Activated CD4-positive, alpha-beta T cell treated with anti-CD3 and anti-CD28 coated beads for 36 hours (primary cell): ENCODE results near the gene ZMIZ1. TPM values are rescaled to one million over a fixed set of nuclear protein-coding genes. Genes with fewer than 3 reads are reported as not detected.
A peak's percentile ranks its signal among the peaks of the same experiment; 100 is the strongest.

Source experiments
- ATAC-seq: fragments of 200-7000 bp; cut with Tn5 transposase; one replicate; pipeline ENCODE4 v1.10.0; 2021; ENCODE audit warnings: mild to moderate bottlenecking, moderate library complexity
- CTCF ChIA-PET: fragments of 350-600 bp; sonication (Branson Sonifier 250); formaldehyde crosslinking; loops from one replicate; lab custom pipeline; 2021; ENCODE audit warnings: antibody characterized with exemption; lab: Charles Lee
- POLR2A ChIA-PET: fragments of 350-600 bp; sonication (Branson Sonifier 250); formaldehyde crosslinking; loops from one replicate; lab custom pipeline; 2021; ENCODE audit warnings: antibody characterized with exemption, inconsistent platforms; lab: Charles Lee
- DNase-seq: peaks from one replicate; pipeline ENCODE4 v3.0.0-alpha.2; 2020
- H3K27ac Mint-ChIP-seq: one replicate; pipeline ENCODE4 v1.8.0; 2021; ENCODE audit warnings: mixed read lengths
- H3K27me3 Mint-ChIP-seq: one replicate; pipeline ENCODE4 v1.8.0; 2021; ENCODE audit warnings: mixed read lengths
- H3K36me3 Mint-ChIP-seq: one replicate; pipeline ENCODE4 v1.8.0; 2021; ENCODE audit warnings: low read depth, mixed read lengths
- H3K4me1 Mint-ChIP-seq: one replicate; pipeline ENCODE4 v1.8.0; 2021; ENCODE audit warnings: mixed read lengths
- H3K4me3 Mint-ChIP-seq: one replicate; pipeline ENCODE4 v1.8.0; 2021; ENCODE audit warnings: mild to moderate bottlenecking, moderate library complexity, mixed read lengths
- H3K9me3 Mint-ChIP-seq: one replicate; pipeline ENCODE4 v1.8.0; 2021; ENCODE audit warnings: low read depth, mixed read lengths
- intact Hi-C, 2 experiments: fragments of 100-400 bp; cut with DNase I in 1 of 2; cut with micrococcal nuclease in 1 of 2; formaldehyde crosslinking; loops; one replicate each; pipeline versions ENCODE4 v1.14.2 to v1.15.1; 2022 to 2024; cut with DNase I, micrococcal nuclease
- total RNA-seq, 2 experiments: library from RNA; stranded (reverse); gene quantifications; one replicate each; pipeline ENCODE4 v1.2.3, GENCODE V29; 2021

Gene ZMIZ1
- total RNA-seq, 2 experiments from 2014 or later: 33.9 to 34.3 TPM

DNA sequence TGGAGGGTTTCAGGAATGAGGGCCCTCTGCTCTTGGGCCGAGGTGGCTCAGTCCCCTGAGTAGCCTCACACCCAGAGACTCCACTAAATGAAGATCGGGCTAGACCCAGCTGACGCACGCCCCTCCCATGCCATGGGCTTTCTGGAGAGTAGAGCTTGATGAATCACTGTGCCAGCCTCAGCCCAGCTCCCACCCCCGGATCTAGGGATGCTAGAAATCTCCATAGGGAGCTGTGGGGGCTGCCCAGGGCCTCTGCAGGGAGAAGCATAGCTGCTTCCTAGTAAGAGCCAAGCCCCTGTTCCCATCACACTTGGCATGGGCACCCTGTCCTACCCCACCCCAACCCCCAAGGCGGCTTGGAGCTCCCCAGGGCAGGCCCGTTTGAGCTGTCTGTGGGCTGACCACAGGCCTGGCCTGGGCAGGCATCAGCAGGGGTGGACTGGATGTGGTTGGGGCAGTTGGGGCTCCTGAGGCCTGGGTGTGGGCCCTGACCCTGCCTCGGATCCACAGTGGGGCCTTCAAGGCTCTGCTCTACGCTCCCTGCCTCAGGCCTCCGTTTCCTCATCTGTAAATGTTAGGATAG lies 121.2 kb downstream of the ZMIZ1 start:
- Mint-ChIP-seq H3K9me3 (peaks cover 2% of the 10 kb centered on the region), H3K27me3 (no peaks in the 10 kb centered on the region), H3K4me3 (no peak overlapping the region), H3K4me1 (no peaks in the 10 kb centered on the region), H3K36me3 (no peaks in the 10 kb centered on the region), H3K27ac (no peak overlapping the region)
- ChIA-PET CTCF (interaction anchor here (0.8 kb wide), 1 partner anchor 109 kb away, joined by 3 read pairs; no protein-coding TSS in a partner anchor), POLR2A (no interaction called here)
- ATAC-seq (no peak), DNase-seq (no peak)
- intact Hi-C loops: loop anchor here (10.0 kb wide), 2 partner anchors 335 to 1475 kb away; no protein-coding TSS in a partner anchor

DNA sequence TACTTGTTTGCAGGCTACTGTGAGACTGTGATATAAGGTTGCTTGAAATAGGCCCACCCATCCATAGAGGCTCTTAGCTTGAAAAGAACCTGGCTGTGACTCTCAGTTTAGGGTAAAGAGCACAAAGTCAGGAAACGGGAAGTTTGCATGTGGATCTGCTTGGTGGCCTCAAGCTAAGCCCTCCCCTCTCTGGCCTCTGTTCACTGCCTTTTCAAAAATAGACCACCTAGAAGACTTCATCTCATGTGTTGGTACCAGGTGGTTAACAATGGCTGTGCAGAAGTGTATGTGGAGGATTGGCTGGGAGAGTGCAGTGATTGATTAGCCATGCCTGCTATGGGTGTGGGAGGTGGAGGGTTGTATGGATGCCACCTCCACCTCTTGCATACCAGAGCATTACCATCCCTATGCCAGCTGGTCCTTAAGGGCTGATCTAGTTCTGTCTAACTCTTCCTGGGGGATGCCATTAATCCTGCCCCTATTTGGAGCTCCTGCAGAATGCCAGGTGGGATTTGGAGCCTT lies 122.0 kb downstream of the ZMIZ1 start:
- no peaks in the 10 kb centered on the region for H3K36me3 Mint-ChIP-seq
- no peaks in the 10 kb centered on the region for H3K4me1 Mint-ChIP-seq
- H3K4me3 Mint-ChIP-seq: no peak overlapping the region
- H3K27me3 Mint-ChIP-seq: no peaks in the 10 kb centered on the region
- CTCF ChIA-PET: interaction anchor here (0.8 kb wide), 1 partner anchor 108 kb away, joined by 3 read pairs; no protein-coding TSS in a partner anchor
- H3K9me3 Mint-ChIP-seq: peaks cover 2% of the 10 kb centered on the region
- POLR2A ChIA-PET: no interaction called here
- DNase-seq (no peak), ATAC-seq (no peak)
- intact Hi-C loops: loop anchor here (10.0 kb wide), 2 partner anchors 336 to 1476 kb away; no protein-coding TSS in a partner anchor
- H3K27ac Mint-ChIP-seq: no peak overlapping the region

DNA sequence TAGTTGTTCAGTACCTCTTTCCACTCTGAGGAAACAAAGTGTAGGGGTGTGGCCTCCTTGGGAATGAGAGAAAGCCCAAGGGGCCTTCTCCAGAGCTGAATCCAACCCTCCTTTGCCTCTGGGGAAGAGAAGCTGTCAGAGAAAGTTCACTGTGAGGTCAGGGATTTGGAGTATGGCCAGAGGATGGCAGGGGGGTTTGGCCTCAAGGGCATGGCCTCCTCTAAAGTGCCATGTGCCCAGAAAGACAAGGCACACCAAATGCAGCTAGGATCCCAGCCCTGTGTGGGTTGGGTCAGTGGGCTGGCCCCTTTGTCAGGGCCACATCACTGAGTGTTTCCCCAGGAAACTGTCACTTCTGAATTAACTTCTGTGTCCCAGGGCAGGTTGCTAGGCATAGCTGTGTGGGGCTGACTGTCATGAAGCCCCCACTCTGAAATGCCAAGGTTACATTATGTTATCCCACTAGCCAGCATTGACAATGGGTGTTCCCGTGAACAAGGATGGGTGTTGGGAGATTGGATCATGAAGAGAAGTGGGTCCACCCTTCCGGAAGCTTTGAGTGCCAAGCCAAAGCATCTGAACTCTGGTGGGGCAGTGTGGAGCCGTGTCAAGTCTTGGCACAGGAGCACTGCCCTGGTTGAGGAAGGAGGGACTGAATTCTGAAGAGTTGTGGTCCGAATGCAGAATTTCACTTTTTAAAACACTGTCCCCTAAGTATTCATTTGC lies 123.3 kb downstream of the ZMIZ1 start:
- Mint-ChIP-seq H3K4me3 (no peak overlapping the region), H3K27me3 (no peaks in the 10 kb centered on the region), H3K9me3 (peaks cover 2% of the 10 kb centered on the region), H3K4me1 (no peaks in the 10 kb centered on the region), H3K36me3 (no peaks in the 10 kb centered on the region), H3K27ac (no peak overlapping the region)
- intact Hi-C loops: loop anchor here (10.0 kb wide), 2 partner anchors 337 to 1477 kb away; no protein-coding TSS in a partner anchor
- no peak for DNase-seq
- ATAC-seq: no peak
- ChIA-PET POLR2A (no interaction called here), CTCF (interaction anchor here (0.6 to 0.7 kb wide), 2 partner anchors 527 to 1144 kb away, joined by 3 read pairs; no protein-coding TSS in a partner anchor)

DNA sequence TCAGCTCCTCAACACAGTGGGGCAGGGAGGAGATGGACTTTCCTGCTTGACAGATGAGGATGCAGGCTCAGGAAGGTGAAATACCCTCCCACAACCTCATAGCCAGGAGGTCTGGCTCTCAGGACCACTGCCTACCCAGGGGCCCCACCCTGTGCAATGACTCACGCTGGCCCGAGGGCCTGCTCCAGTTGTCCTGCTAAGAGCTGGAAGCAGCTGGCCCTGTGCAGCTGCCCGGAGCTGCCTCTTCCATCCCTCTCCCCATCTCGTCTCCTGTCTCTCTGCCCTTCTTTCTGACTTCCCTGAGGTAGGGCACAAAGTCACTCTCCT lies 123.9 kb downstream of the ZMIZ1 start:
- ATAC-seq (no peak), DNase-seq (no peak)
- Mint-ChIP-seq H3K36me3 (no peaks in the 10 kb centered on the region), H3K4me3 (no peak overlapping the region), H3K27me3 (no peaks in the 10 kb centered on the region), H3K9me3 (peaks cover 2% of the 10 kb centered on the region), H3K4me1 (no peaks in the 10 kb centered on the region), H3K27ac (no peak overlapping the region)
- ChIA-PET CTCF (interaction anchor here (0.6 to 0.7 kb wide), 2 partner anchors 528 to 1144 kb away, joined by 3 read pairs; no protein-coding TSS in a partner anchor), POLR2A (no interaction called here)
- intact Hi-C loops: loop anchor here (10.0 kb wide), 2 partner anchors 338 to 1478 kb away; no protein-coding TSS in a partner anchor

DNA sequence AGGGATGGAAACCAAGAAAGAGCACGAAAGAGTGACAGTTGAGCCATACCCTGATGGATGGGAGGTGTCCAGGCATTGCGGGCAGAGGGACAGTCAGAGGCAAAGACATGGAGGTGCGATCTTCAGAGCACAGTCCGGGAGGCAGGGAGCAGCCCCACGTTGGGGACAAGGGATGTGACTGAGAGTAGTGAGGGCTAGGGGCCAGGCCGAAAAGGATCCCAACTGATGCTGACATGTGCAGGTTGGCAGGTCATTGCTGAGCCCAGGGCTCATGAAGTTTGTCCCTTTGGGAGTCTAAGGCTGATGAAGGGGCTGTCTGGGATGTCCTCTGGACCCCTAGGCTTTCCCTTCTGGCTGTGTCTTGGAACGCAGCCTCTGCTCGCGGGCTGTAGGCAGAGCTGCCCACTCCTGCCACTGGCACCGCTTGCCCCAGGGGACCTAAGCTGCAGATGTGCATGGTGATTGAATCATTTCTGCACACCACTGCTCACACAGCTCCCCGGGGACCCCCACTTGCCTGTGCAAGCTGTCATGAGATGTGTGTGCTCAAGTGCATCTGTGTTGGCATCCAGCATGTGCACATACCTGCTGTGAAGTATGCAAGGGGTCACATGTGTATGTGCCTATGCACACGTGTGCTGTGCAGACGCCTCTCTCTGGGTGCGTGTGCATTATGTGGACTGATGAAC lies 125.1 kb downstream of the ZMIZ1 start:
- POLR2A ChIA-PET: no interaction called here
- ATAC-seq: no peak
- DNase-seq: no peak
- no peaks in the 10 kb centered on the region for H3K36me3 Mint-ChIP-seq
- H3K27ac Mint-ChIP-seq: no peak overlapping the region
- H3K4me3 Mint-ChIP-seq: no peak overlapping the region
- no peaks in the 10 kb centered on the region for H3K27me3 Mint-ChIP-seq
- H3K4me1 Mint-ChIP-seq: no peaks in the 10 kb centered on the region
- intact Hi-C loops: loop anchor here (2.0 to 10.0 kb wide), 4 partner anchors 339 to 1479 kb away; no protein-coding TSS in a partner anchor
- CTCF ChIA-PET: interaction anchor here (0.6 to 4.5 kb wide), 11 partner anchors 10 to 1146 kb away, joined by 3 to 45 read pairs (median 3); no protein-coding TSS in a partner anchor
- peaks cover 2% of the 10 kb centered on the region for H3K9me3 Mint-ChIP-seq

DNA sequence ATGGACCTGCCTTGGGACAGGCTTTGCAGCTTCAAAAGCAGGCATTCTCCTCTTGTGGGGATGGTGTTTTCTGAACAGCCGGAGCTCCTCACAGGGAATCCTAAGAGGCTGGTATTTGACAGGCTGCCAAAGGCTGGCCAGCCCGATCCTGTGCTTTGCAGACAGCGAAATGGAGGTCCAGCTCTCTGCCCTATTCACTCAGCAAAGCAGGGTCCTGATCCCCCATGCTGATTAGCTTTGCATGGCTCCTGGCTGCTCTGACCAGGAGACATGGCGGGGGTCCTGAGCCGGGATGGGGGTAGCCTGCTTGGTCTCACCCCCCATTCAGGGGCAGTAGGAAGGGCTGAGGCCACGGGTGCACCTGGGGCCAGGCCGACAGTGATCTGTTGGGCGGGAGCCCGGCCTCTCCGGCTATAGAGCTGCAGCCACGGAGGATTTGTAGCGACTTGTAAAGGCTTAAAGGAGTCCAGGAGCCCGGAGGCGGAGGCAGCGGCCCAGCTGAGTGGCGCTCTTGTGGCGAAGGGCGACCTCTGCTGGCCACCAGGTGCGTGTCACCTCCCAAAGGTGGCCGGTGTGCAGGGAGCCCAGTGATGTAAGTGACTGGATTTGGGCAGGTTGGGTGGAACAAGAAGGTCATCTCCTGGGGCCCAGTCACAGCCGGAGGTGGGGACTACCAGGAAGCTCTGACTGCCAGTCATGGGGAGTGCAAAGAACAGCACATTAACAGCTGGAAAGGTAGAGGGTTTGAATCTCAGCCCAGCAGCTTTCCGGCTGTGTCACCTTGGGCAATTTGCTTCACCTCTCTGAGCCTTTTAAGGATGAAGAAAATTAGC lies 126.5 kb downstream of the ZMIZ1 start:
- Mint-ChIP-seq H3K36me3 (no peaks in the 10 kb centered on the region), H3K27me3 (no peaks in the 10 kb centered on the region), H3K9me3 (peaks cover 2% of the 10 kb centered on the region), H3K27ac (no peak overlapping the region), H3K4me3 (no peak overlapping the region), H3K4me1 (no peaks in the 10 kb centered on the region)
- ChIA-PET POLR2A (interaction anchor here (1.2 kb wide), 1 partner anchor 47 kb away, joined by 3 read pairs; no protein-coding TSS in a partner anchor), CTCF (interaction anchor here (0.5 to 4.5 kb wide), 52 partner anchors 8 to 1353 kb away, joined by 3 to 45 read pairs (median 4); no protein-coding TSS in a partner anchor)
- DNase-seq (peak; percentile 89), ATAC-seq (peak; percentile 93)
- intact Hi-C loops: loop anchor here (1.0 to 10.0 kb wide), 12 partner anchors 123 to 1481 kb away; no protein-coding TSS in a partner anchor

DNA sequence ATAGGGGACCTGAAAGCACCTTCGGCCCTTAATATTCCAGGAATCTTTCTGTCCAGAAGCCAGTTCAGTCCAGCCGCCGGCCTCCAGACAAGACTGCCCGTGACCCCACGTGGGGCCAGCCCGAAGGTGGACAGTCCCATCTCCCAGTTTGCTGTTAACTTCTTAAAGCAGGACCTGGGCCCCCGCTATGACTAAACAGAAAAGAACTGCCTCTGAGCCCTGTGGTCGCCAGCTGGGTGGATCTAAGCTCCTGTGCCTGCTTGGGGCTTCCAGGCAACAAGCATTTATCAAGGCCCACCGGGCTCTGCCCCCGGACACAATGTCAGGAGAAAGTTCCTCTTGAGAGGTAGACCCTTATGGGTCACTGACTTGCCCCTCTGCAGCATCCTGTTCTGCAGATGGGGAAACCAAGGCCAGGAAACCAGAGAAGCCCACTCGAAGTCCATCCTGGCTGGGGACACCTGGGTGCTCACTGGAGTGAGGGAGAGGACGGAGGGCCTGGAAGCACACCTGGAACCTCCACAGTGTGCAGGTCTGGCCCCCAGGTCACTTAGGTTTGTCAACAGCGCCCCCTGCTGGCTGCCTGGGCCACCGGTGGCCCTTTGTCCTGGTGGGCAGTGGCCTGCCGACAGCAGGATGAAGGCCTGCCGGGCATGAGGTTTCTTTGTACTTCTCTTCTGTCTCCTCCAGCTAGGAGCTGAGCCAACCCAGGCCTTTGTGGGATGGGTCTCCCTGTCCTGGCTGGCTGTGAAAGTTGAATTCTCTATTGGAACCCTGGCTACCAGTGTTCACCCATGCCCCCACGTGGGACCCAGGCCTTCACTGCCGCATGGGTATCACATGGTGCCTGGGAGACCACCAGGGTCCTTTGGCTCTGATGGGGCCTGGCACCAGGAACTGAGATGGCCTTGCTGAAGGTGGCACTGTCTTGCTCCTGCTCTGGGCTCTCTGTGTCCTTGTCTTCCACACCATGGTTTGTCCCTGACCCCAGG lies 128.0 kb downstream of the ZMIZ1 start:
- Mint-ChIP-seq H3K27me3 (no peaks in the 10 kb centered on the region), H3K36me3 (no peaks in the 10 kb centered on the region), H3K27ac (no peak overlapping the region), H3K9me3 (no peaks in the 10 kb centered on the region), H3K4me3 (no peak overlapping the region), H3K4me1 (no peaks in the 10 kb centered on the region)
- ChIA-PET CTCF (interaction anchor here (0.5 to 4.5 kb wide), 28 partner anchors 7 to 1370 kb away, joined by 3 to 45 read pairs (median 4); no protein-coding TSS in a partner anchor), POLR2A (no interaction called here)
- ATAC-seq (peak; percentile 61), DNase-seq (peak; percentile 88)
- intact Hi-C loops: loop anchor here (1.0 to 10.0 kb wide), 10 partner anchors 124 to 1482 kb away; no protein-coding TSS in a partner anchor

DNA sequence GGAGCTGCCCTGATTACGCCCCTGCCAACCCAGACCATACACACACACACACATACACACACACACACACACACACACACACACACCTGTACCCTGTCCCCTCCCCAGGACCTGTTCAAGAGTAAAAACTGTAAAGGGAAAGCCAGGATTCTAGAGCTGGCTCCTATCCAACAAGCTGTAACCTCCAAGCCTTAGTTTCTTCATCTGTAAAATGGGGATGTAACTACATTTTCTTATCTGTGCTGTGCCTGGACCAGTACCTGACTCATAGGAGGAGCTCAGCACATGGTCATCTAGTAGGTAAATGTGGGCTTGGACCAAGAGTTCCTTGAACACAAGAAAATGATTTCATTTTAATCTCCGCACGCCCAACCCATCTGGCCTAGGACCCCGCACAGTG lies 128.8 kb downstream of the ZMIZ1 start:
- Mint-ChIP-seq H3K27me3 (no peaks in the 10 kb centered on the region), H3K4me1 (no peaks in the 10 kb centered on the region), H3K4me3 (no peak overlapping the region), H3K27ac (no peak overlapping the region), H3K9me3 (no peaks in the 10 kb centered on the region), H3K36me3 (no peaks in the 10 kb centered on the region)
- no peak for ATAC-seq
- DNase-seq: no peak
- ChIA-PET CTCF (interaction anchor here (0.5 to 4.5 kb wide), 15 partner anchors 9 to 1371 kb away, joined by 3 to 45 read pairs (median 3); no protein-coding TSS in a partner anchor), POLR2A (no interaction called here)
- intact Hi-C loops: loop anchor here (2.0 to 10.0 kb wide), 9 partner anchors 125 to 1483 kb away; no protein-coding TSS in a partner anchor

DNA sequence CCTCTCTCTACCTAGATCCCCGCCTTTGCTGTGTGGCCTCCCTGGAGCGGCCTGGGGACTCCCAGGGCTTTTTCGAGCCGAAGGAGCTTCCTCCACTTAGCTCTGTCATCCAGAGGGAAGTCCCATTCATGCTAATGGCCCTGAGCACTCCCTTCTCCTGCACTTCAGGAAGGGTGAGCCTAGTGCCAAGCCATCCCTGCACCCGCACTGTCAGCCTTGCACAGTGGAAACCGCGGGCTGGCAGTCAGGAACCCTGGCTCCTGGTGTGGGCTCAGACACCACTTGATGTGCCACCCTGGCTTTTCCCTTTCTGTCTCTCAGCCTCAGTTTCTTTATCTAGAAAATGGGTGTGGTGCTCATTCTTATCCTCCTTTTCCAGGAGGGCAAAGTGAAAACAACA lies 131.6 kb downstream of the ZMIZ1 start:
- Mint-ChIP-seq H3K9me3 (no peaks in the 10 kb centered on the region), H3K4me1 (no peaks in the 10 kb centered on the region), H3K4me3 (no peak overlapping the region), H3K27ac (no peak overlapping the region), H3K27me3 (no peaks in the 10 kb centered on the region), H3K36me3 (peaks cover 3% of the 10 kb centered on the region)
- ATAC-seq (no peak), DNase-seq (no peak)
- ChIA-PET POLR2A (no interaction called here), CTCF (no interaction called here)
- intact Hi-C loops: no loop called here
